Measurements from ENCODE around the gene PAXX. TPM values are rescaled to one million over a fixed set of nuclear protein-coding genes. Genes with fewer than 3 reads are reported as not detected.

Gene PAXX
- total RNA-seq, 1 donor from 2014 or later: 87.0 TPM

- H3K36me3 ChIP-seq: peaks cover 3 to 6% of the 10 kb centered on the region in 2 donors
- DNase-seq (ENCODE audit: low spot score in 2 of 2): no peak
- H3K27me3 ChIP-seq: no peaks in the 10 kb centered on the region
- H3K9me3 ChIP-seq: no peaks in the 10 kb centered on the region
- no peak overlapping the region for H3K27ac ChIP-seq
- intact Hi-C loops (cut with DNase I): no loop called here
- TF ChIP-seq CTCF (IDR thresholded peaks at IDR 0.05): no peak
- H3K4me3 ChIP-seq: peak overlapping the region in 1 of 2 donors; percentile 25
- peaks cover 4 to 9% of the 10 kb centered on the region in 2 donors for H3K4me1 ChIP-seq
Observed at GRCh38 chr9:137034039-137034708, 42.0 kb downstream of the PAXX start.

GRCh38 chr9:137034709-137035506 lies 42.7 kb downstream of the PAXX start:
- Histone ChIP-seq H3K4me3 (no peak overlapping the region), H3K27me3 (no peaks in the 10 kb centered on the region), H3K9me3 (no peaks in the 10 kb centered on the region), H3K36me3 (peaks cover 10 to 13% of the 10 kb centered on the region in 2 donors), H3K27ac (no peak overlapping the region), H3K4me1 (peaks cover 0 to 7% of the 10 kb centered on the region in 2 donors)
- peak in 1 of 2 donors; percentile 84 for DNase-seq (ENCODE audit: low spot score in 2 of 2)
- TF ChIP-seq CTCF (IDR thresholded peaks at IDR 0.05): peak; percentile 82 to 94 (median 91)
- intact Hi-C loops (cut with DNase I): loop anchor here (1.0 kb wide), 1 partner anchor 248 kb away; no protein-coding TSS in a partner anchor

DNA sequence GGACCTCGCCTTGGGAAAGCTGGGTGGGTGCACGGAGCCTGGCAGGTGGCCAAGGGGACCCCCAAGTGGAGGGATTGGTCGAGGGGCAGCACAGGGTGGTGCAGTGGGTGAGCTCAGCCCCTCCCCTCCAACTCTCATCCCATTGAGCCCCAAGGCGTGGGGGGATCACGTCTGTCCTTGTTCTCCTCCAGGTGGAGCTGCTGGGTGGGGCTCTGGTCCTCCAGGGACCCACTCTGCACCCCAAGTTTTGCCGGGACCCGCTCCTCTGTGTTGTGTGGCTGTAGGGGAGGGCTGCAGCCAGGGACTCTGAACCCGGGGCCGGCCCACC lies 43.2 kb downstream of the PAXX start:
- Histone ChIP-seq H3K4me1 (peaks cover 0 to 7% of the 10 kb centered on the region in 2 donors), H3K27ac (no peak overlapping the region), H3K27me3 (no peaks in the 10 kb centered on the region), H3K36me3 (peaks cover 15 to 19% of the 10 kb centered on the region in 2 donors), H3K9me3 (no peaks in the 10 kb centered on the region), H3K4me3 (no peak overlapping the region)
- no peak for DNase-seq (ENCODE audit: low spot score in 2 of 2)
- TF ChIP-seq CTCF (IDR thresholded peaks at IDR 0.05): peak in 1 of 3 experiments; percentile 4
- intact Hi-C loops (cut with DNase I): loop anchor here (1.0 kb wide), 1 partner anchor 248 kb away; no protein-coding TSS in a partner anchor

DNA sequence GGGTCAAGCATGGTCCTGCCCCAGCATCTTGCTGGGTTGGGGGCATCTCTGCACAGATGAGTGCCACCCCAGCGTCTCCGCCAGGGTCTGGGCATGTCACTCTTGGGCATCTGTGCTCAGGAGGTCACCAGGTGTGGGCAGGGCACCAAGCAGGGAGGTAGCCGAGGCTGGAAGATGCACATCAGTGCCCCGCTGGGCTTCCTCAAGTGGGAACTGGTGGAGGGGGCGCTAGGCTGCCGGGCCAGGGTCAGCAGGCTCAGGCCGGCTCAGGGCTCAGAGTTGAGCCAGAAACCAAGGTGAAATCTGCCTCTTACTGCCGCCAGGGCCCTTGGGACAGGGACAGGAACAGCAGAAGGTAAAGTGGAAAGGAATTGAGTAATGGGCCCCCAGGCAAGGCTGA lies 43.7 kb downstream of the PAXX start:
- DNase-seq (ENCODE audit: low spot score in 2 of 2): no peak
- peaks cover 18 to 24% of the 10 kb centered on the region in 2 donors for H3K36me3 ChIP-seq
- no peaks in the 10 kb centered on the region for H3K27me3 ChIP-seq
- intact Hi-C loops (cut with DNase I): loop anchor here (1.0 kb wide), 1 partner anchor 249 kb away; no protein-coding TSS in a partner anchor
- TF ChIP-seq CTCF (IDR thresholded peaks at IDR 0.05): no peak
- H3K27ac ChIP-seq: no peak overlapping the region
- no peaks in the 10 kb centered on the region for H3K9me3 ChIP-seq
- H3K4me1 ChIP-seq: peaks cover 0 to 7% of the 10 kb centered on the region in 2 donors
- H3K4me3 ChIP-seq: no peak overlapping the region

- intact Hi-C loops (cut with DNase I): no loop called here
Observed at GRCh38 chr9:137037035-137037434, 44.8 kb downstream of the PAXX start.

More at GRCh38 chr9:137037035-137037434, 44.8 kb downstream of the PAXX start:
- no peak overlapping the region for H3K27ac ChIP-seq
- peaks cover 0 to 7% of the 10 kb centered on the region in 2 donors for H3K4me1 ChIP-seq
- H3K27me3 ChIP-seq: no peaks in the 10 kb centered on the region
- H3K4me3 ChIP-seq: no peak overlapping the region
- H3K36me3 ChIP-seq: peaks cover 18 to 27% of the 10 kb centered on the region in 2 donors
- no peaks in the 10 kb centered on the region for H3K9me3 ChIP-seq
- no peak for TF ChIP-seq CTCF (IDR thresholded peaks at IDR 0.05)
- DNase-seq (ENCODE audit: low spot score in 2 of 2): no peak
